Natural killer cell (primary cell): ENCODE measurements around the gene OR56A4. TPM values are rescaled to one million over a fixed set of nuclear protein-coding genes. Genes with fewer than 3 reads are reported as not detected.
A peak's percentile ranks its signal among the peaks of the same experiment; 100 is the strongest.

Source experiments
- ATAC-seq, 3 donors: fragments of 150-1000 bp in 2 of 3; fragments of 200-7000 bp in 1 of 3; cut with Tn5 transposase; 1 replicate in 1 of 3; 2 replicates in 2 of 3; pipeline ENCODE4 v1.10.0; 2021; ENCODE audit warnings: mild to moderate bottlenecking in 2 of 3, moderate library complexity in 2 of 3
- DNase-seq, 2 donors: peaks; one replicate each; pipeline versions ENCODE4 v3.0.0 to v3.0.0-alpha.2; 2013 to 2021; ENCODE audit warnings: mixed read lengths in 1 of 2
- H3K27ac ChIP-seq: one replicate; pipeline ENCODE4 v1.5.1; 2013; ENCODE audit warnings: mild to moderate bottlenecking, low read length
- H3K27me3 ChIP-seq: one replicate; pipeline ENCODE4 v1.6.1; 2013; ENCODE audit warnings: low read length; ENCODE audit not compliant: control insufficient read depth, insufficient read depth
- H3K36me3 ChIP-seq: one replicate; pipeline ENCODE4 v1.6.1; 2013; ENCODE audit warnings: low read length; ENCODE audit not compliant: control insufficient read depth, insufficient read depth
- H3K4me1 ChIP-seq: one replicate; pipeline ENCODE4 v1.6.1; 2013; ENCODE audit warnings: low read length; ENCODE audit not compliant: control insufficient read depth, insufficient read depth
- H3K4me3 ChIP-seq: one replicate; pipeline ENCODE4 v1.5.1; 2013; ENCODE audit warnings: low read length
- H3K9me3 ChIP-seq: one replicate; pipeline ENCODE4 v1.6.1; 2013; ENCODE audit warnings: low read length; ENCODE audit not compliant: control insufficient read depth, insufficient read depth
- H3K27ac Mint-ChIP-seq, 2 donors: one replicate each; pipeline ENCODE4 v1.8.0; 2022; ENCODE audit warnings: mild to moderate bottlenecking in 2 of 2, mixed read lengths in 2 of 2, moderate library complexity in 1 of 2
- H3K27me3 Mint-ChIP-seq, 2 donors: one replicate each; pipeline ENCODE4 v1.8.0; 2022; ENCODE audit warnings: low read depth in 2 of 2, mixed read lengths in 2 of 2
- H3K36me3 Mint-ChIP-seq: one replicate; pipeline ENCODE4 v1.8.0; 2022; ENCODE audit warnings: mixed read lengths
- H3K4me1 Mint-ChIP-seq, 2 donors: one replicate each; pipeline ENCODE4 v1.8.0; 2022; ENCODE audit warnings: mixed read lengths in 2 of 2
- H3K4me3 Mint-ChIP-seq: one replicate; pipeline ENCODE4 v1.8.0; 2022; ENCODE audit warnings: mild to moderate bottlenecking, moderate library complexity, mixed read lengths
- H3K9me3 Mint-ChIP-seq, 2 donors: one replicate each; pipeline ENCODE4 v1.8.0; 2022; ENCODE audit warnings: mixed read lengths in 2 of 2
- CTCF ChIP-seq: fragments of 200-600 bp; IDR thresholded peaks from one replicate; pipeline ENCODE4 v1.8.0; 2022; ENCODE audit warnings: antibody characterized with exemption
- WGBS: methylation state at CpG from one replicate; pipeline ENCODE4 v1.1.7; 2013; ENCODE audit warnings: missing lambda C conversion rate; ENCODE audit not compliant: insufficient coverage; 5-methylcytosine and 5-hydroxymethylcytosine counted together
- intact Hi-C: fragments of 100-400 bp; cut with micrococcal nuclease; formaldehyde crosslinking; loops from one replicate; pipeline ENCODE4 v1.14.2; 2022
- total RNA-seq, 4 donors: library from RNA; stranded (reverse); fragments of 120-200 nt in 1 of 4; gene quantifications; one replicate each; pipeline versions ENCODE4 v1.2.3 to v1.2.4, GENCODE V29; 2013 to 2022

The OR56A4 gene
- total RNA-seq, 3 donors from 2014 or later (not counting 1 experiment from before 2014, with no cell fraction given) = 0.09 to 0.13 (median 0.09) TPM

GRCh38 chr11:6022956-6023355 is 16.2 kb upstream of the OR56A4 start:
- Mint-ChIP-seq H3K4me1 (no peaks in the 10 kb centered on the region), H3K27me3 (peaks cover 30 to 68% of the 10 kb centered on the region in 2 donors), H3K27ac (no peak overlapping the region), H3K36me3 (no peaks in the 10 kb centered on the region), H3K4me3 (no peak overlapping the region), H3K9me3 (no peaks in the 10 kb centered on the region)
- Histone ChIP-seq H3K27me3 (peaks cover 7% of the 10 kb centered on the region), H3K9me3 (no peaks in the 10 kb centered on the region), H3K4me3 (no peak overlapping the region), H3K27ac (no peak overlapping the region), H3K36me3 (no peaks in the 10 kb centered on the region), H3K4me1 (no peaks in the 10 kb centered on the region)
- DNase-seq (peak in 1 of 2 donors; percentile 66), ATAC-seq (peak; percentile 73 to 86 (median 76))
- TF ChIP-seq CTCF = peak; percentile 82
- intact Hi-C loops = loop anchor here (1.0 kb wide), 2 partner anchors 293 to 330 kb away; no protein-coding TSS in a partner anchor
- 0% methylated on average over 4 of the region's 4 CpGs for WGBS

GRCh38 chr11:6013042-6013441 is 6.3 kb upstream of the OR56A4 start:
- H3K9me3 ChIP-seq = peaks cover 4% of the 10 kb centered on the region
- Mint-ChIP-seq H3K4me3 (no peak overlapping the region), H3K27me3 (peaks cover 21 to 49% of the 10 kb centered on the region in 2 donors), H3K27ac (no peak overlapping the region), H3K4me1 (no peaks in the 10 kb centered on the region), H3K9me3 (peaks cover 0 to 3% of the 10 kb centered on the region in 2 donors), H3K36me3 (peaks cover 16% of the 10 kb centered on the region)
- intact Hi-C loops = no loop called here
- WGBS = 68% methylated on average over 3 of the region's 3 CpGs
- ATAC-seq = no peak
- no peak overlapping the region for H3K27ac ChIP-seq
- no peak for DNase-seq
- H3K27me3 ChIP-seq = peaks cover 2% of the 10 kb centered on the region
- no peaks in the 10 kb centered on the region for H3K36me3 ChIP-seq
- TF ChIP-seq CTCF = no peak
- no peak overlapping the region for H3K4me3 ChIP-seq
- no peaks in the 10 kb centered on the region for H3K4me1 ChIP-seq

- Mint-ChIP-seq H3K9me3 (peaks cover 0 to 3% of the 10 kb centered on the region in 2 donors), H3K27ac (no peak overlapping the region), H3K4me1 (no peaks in the 10 kb centered on the region), H3K27me3 (peaks cover 17 to 40% of the 10 kb centered on the region in 2 donors), H3K4me3 (no peak overlapping the region), H3K36me3 (peaks cover 13% of the 10 kb centered on the region)
- Histone ChIP-seq H3K27ac (no peak overlapping the region), H3K9me3 (peaks cover 4% of the 10 kb centered on the region), H3K36me3 (no peaks in the 10 kb centered on the region), H3K27me3 (peaks cover 2% of the 10 kb centered on the region), H3K4me1 (no peaks in the 10 kb centered on the region), H3K4me3 (no peak overlapping the region)
- no peak for DNase-seq
- ATAC-seq = no peak
- 81% methylated on average over 4 of the region's 4 CpGs for WGBS
- intact Hi-C loops = no loop called here
- no peak for TF ChIP-seq CTCF
Measured at GRCh38 chr11:6012035-6012668, 5.4 kb upstream of the OR56A4 start.

GRCh38 chr11:6006395-6006794 is 351 bp downstream of the OR56A4 start:
- H3K27me3 Mint-ChIP-seq = peaks cover 21 to 52% of the 10 kb centered on the region in 2 donors
- ATAC-seq = no peak
- no peaks in the 10 kb centered on the region for H3K4me1 Mint-ChIP-seq

More at GRCh38 chr11:6006395-6006794, 351 bp downstream of the OR56A4 start:
- Histone ChIP-seq H3K4me1 (no peaks in the 10 kb centered on the region), H3K36me3 (no peaks in the 10 kb centered on the region), H3K4me3 (no peak overlapping the region), H3K9me3 (no peaks in the 10 kb centered on the region), H3K27ac (no peak overlapping the region), H3K27me3 (peaks cover 2% of the 10 kb centered on the region)
- Mint-ChIP-seq H3K9me3 (no peaks in the 10 kb centered on the region), H3K27ac (no peak overlapping the region), H3K4me3 (no peak overlapping the region), H3K36me3 (no peaks in the 10 kb centered on the region)
- TF ChIP-seq CTCF = no peak
- DNase-seq = no peak
- intact Hi-C loops = no loop called here
